ENCODE results near the gene WWOX.

The WWOX gene

DNA sequence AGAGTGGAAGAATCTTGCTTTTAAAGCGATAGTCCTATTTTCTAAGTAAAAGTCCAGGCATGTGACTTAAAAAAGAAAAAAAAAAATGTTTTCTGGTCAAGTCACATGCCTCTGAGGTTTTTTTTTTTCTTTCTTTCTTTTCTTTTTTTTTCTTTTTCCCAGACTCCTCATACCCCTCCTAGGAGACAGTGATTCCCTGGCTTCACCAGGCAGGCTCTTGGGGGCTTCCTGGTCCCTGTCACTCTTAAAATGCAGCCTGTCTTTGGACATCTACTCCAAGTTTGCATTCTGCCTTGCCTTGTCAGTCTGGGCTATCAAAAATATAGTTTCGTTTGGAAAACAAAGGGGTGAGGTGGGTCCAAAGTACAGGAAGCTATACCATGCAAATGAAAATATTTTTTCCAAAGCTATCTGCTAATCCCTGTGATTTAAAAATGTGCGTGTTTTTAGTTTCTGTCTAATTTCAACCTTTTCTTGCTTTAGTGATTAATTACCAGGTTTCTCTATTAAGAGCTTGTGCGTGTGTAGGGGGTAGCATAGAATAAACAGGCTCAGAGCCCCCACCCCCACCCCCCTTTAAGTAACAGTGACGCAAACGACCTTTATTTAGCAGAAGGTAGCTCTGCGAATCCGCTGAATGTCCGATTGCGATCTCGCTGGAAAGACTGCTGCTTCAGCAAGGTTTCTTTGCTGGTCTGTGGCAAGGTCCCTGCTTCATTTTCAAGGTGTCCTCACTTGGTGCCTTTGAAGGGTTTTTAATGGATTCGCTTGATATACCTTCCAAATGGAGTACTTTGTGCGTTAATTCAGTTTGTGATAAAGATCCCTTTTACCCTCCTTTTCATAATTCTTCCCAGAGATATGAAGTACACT lies 510.2 kb downstream of the WWOX start:
- no peak for DNase-seq (ENCODE audit: low spot score)

- no peak for DNase-seq (ENCODE audit: low spot score)
Observed at GRCh38 chr16:78611318-78611717, 511.9 kb downstream of the WWOX start.

DNA sequence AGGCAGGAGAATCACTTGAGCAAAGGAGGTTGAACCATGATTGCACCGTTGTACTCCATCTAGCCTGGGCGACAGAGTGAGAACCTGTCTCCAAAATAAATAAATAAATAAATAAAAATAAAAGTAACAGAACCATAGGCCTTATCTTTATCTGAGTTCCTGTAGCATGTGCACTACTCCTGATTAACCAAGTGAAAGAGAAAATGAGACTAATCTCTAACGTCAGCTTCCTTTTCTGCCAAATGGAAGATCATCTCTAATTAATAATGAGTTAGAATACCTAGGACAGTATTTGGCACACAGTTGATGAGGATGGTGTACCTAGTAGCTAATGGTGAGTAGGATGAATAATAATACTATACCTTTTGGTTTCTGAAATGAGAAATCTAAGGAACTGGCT lies 520.4 kb downstream of the WWOX start:
- DNase-seq (ENCODE audit: low spot score): no peak

GRCh38 chr16:78620291-78620690 lies 520.8 kb downstream of the WWOX start:
- no peak for DNase-seq (ENCODE audit: low spot score)

GRCh38 chr16:78623796-78624195 lies 524.3 kb downstream of the WWOX start:
- no peak for DNase-seq (ENCODE audit: low spot score)

- DNase-seq (ENCODE audit: low spot score): no peak
Observed at GRCh38 chr16:78624366-78624765, 524.9 kb downstream of the WWOX start.

- no peak for DNase-seq (ENCODE audit: low spot score)
Observed at GRCh38 chr16:78628461-78629045, 529.1 kb downstream of the WWOX start.

GRCh38 chr16:78629173-78629572 lies 529.7 kb downstream of the WWOX start:
- no peak for DNase-seq (ENCODE audit: low spot score)

GRCh38 chr16:78630102-78630501 lies 530.6 kb downstream of the WWOX start:
- DNase-seq (ENCODE audit: low spot score): no peak

DNA sequence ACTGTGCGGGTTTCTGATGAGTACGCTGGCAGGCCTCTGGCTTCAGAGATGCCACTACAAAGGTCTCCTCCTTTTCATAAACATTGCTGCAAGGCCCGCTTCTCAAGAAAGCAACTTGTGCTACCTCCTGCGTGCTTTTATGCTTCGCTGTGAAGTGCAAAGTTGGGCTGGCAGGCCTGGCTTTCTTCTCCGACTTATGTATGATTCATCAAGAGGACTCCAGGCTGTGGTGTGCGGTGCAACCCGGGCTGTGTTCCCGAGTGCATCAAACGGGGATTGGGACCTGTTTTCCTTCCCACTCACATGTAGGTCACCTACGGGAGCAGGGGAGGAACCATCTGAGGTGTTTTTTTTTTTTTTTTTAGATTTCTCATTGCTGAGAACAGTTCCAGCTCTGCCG lies 534.1 kb downstream of the WWOX start:
- no peak for DNase-seq (ENCODE audit: low spot score)

GRCh38 chr16:78635807-78636206 lies 536.4 kb downstream of the WWOX start:
- no peak for DNase-seq (ENCODE audit: low spot score)

GRCh38 chr16:78638371-78638770 lies 538.9 kb downstream of the WWOX start:
- no peak for DNase-seq (ENCODE audit: low spot score)

GRCh38 chr16:78639775-78640174 lies 540.3 kb downstream of the WWOX start:
- DNase-seq (ENCODE audit: low spot score): no peak

GRCh38 chr16:78640886-78641285 lies 541.4 kb downstream of the WWOX start:
- no peak for DNase-seq (ENCODE audit: low spot score)

DNA sequence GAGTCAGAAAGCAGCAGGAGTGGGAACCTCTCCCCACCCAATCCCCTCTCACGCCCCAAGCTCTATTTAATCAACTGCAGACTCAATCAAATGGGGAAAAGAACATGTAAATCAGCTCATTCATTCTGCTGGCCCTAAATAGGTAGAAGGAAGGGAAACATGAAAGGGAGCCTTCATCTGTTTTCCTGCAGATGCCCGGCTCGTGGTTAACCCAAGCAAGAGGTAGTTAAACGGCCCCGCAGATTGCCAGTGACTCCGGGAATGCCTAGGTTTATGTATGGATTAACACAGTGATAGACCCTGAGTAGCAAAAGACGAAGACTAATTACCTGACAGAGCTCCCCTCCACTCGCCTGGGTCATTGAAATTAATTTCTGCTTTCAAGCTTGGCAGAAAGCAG lies 542.0 kb downstream of the WWOX start:
- DNase-seq (ENCODE audit: low spot score): no peak

DNA sequence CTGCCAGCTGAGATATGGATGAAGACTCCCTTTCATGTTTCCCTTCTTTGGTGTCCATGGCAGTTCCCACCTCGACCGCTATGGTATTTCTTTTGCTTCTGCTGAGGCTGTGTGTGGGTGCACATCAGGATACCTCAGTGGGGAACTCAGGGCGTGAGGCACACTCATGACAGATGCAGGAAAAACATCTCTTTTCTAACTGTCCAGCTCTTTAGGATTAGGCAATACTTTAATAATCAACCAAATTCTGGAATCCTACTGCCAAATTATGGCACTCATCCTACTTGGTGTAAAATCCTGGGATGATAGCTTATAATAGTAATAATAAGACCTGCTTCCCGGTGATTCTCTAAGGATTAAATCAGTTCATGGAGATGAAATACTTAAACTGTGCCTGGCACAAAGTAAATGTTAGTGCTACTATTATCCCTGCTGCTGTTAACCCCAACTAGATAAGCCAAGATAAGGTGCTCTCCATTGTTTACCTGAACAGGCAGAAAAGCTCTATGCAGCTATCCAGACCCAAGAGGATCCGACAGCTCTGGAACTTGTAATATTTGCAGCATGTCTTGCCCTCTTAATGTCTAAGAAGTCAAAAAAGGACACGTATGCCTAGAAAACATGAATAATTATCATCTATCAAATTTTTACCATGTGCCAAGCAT lies 543.3 kb downstream of the WWOX start:
- no peak for DNase-seq (ENCODE audit: low spot score)

- DNase-seq (ENCODE audit: low spot score): no peak
Observed at GRCh38 chr16:78645657-78646056, 546.2 kb downstream of the WWOX start.

GRCh38 chr16:78647019-78647418 lies 547.6 kb downstream of the WWOX start:
- DNase-seq (ENCODE audit: low spot score): no peak

DNA sequence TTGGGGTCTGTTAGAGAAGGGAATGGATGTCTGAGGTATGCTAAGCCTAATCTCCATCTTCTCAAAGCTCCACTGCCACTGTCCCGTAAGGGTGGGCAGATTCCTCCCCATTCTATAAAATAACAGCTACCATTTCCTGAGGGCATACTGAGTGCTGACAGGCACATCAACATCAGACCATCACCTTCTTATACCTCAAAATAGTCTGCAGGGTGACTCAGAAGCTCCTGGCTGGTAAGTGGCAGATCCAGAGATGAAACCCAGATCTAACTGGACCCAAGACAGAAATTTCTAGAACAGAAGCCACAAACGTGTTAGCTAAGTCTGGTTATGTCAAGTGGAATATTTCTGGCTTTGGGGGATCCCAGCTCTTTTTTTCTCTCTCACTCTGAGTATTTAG lies 548.0 kb downstream of the WWOX start:
- no peak for DNase-seq (ENCODE audit: low spot score)

DNA sequence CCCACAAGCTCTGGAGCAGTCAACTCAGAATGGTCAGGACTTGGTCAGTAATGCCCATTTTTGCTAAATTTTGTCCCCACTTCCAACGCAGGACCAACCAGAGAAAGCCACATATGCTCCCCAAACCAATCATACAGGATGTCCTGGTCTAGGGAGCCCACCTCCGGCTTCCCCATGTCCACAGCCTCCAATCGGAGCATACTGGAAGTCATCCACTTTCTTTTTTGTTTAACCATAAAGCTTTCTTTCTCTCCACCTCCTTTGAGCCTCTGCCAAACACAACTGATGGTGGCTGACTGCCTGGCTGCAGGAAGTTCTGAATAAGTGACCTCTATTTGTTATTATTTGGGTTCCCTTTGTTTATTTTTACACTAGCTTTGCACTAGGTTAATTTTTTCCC lies 549.1 kb downstream of the WWOX start:
- no peak for DNase-seq (ENCODE audit: low spot score)

GRCh38 chr16:78650339-78651074 lies 551.1 kb downstream of the WWOX start:
- DNase-seq (ENCODE audit: low spot score): no peak

- no peak for DNase-seq (ENCODE audit: low spot score)
Observed at GRCh38 chr16:78654929-78655328, 555.5 kb downstream of the WWOX start.
